Trophoblast cell (in vitro differentiated cells and primary cell): ENCODE data around the gene ZNF680.
A peak's percentile ranks its signal among the peaks of the same experiment; 100 is the strongest.

ENCODE experiments used
- DNase-seq, 2 donors: peaks; one replicate each; pipeline ENCODE4 v3.0.0-alpha.2; 2016
- H2AFZ ChIP-seq: 2 replicates; pipeline ENCODE4 v1.6.1; 2013; ENCODE audit warnings: low read length, moderate library complexity, mild to moderate bottlenecking; ENCODE audit not compliant: insufficient read depth, poor library complexity
- H2AK5ac ChIP-seq: 2 replicates; pipeline ENCODE4 v1.6.1; 2013; ENCODE audit warnings: mild to moderate bottlenecking, low read length
- H2BK120ac ChIP-seq: 2 replicates; pipeline ENCODE4 v1.6.1; 2013; ENCODE audit warnings: low read length, mild to moderate bottlenecking, moderate library complexity; ENCODE audit not compliant: insufficient read depth, poor library complexity
- H2BK12ac ChIP-seq: 2 replicates; pipeline ENCODE4 v1.6.1; 2013; ENCODE audit warnings: mild to moderate bottlenecking, low read length, moderate library complexity
- H2BK5ac ChIP-seq: 2 replicates; pipeline ENCODE4 v1.6.1; 2013; ENCODE audit warnings: low read length, low read depth, moderate library complexity, mild to moderate bottlenecking; ENCODE audit not compliant: poor library complexity
- H3K14ac ChIP-seq: 2 replicates; pipeline ENCODE4 v1.6.1; 2013; ENCODE audit warnings: mild to moderate bottlenecking, low read length
- H3K18ac ChIP-seq: 2 replicates; pipeline ENCODE4 v1.6.1; 2013; ENCODE audit warnings: mild to moderate bottlenecking, low read length
- H3K23ac ChIP-seq: 2 replicates; pipeline ENCODE4 v1.6.1; 2013; ENCODE audit warnings: low read length
- H3K27ac ChIP-seq: 2 replicates; pipeline ENCODE4 v1.5.1; 2013; ENCODE audit warnings: low read depth, mild to moderate bottlenecking, inconsistent platforms, low read length, moderate library complexity
- H3K27me3 ChIP-seq: 2 replicates; pipeline ENCODE4 v1.6.1; 2013; ENCODE audit warnings: inconsistent platforms, mild to moderate bottlenecking, low read length, moderate library complexity; ENCODE audit not compliant: insufficient read depth
- H3K36me3 ChIP-seq, 2 experiments: 1 replicate in 1 of 2; 2 replicates in 1 of 2; pipeline ENCODE4 v1.6.1; 2013; ENCODE audit warnings: low read length in 2 of 2, mild to moderate bottlenecking in 2 of 2, moderate library complexity in 1 of 2; ENCODE audit not compliant: insufficient read depth in 2 of 2, control insufficient read depth in 1 of 2
- H3K4ac ChIP-seq: 2 replicates; pipeline ENCODE4 v1.6.1; 2013; ENCODE audit warnings: low read depth, mild to moderate bottlenecking, low read length, moderate library complexity
- H3K4me1 ChIP-seq, 2 experiments: 1 replicate in 1 of 2; 2 replicates in 1 of 2; pipeline ENCODE4 v1.6.1; 2013; ENCODE audit warnings: low read length in 2 of 2, mild to moderate bottlenecking in 2 of 2, moderate library complexity in 1 of 2; ENCODE audit not compliant: insufficient read depth in 2 of 2, control insufficient read depth in 1 of 2
- H3K4me2 ChIP-seq: 2 replicates; pipeline ENCODE4 v1.6.1; 2013; ENCODE audit warnings: inconsistent platforms, mild to moderate bottlenecking, low read length, moderate library complexity
- H3K4me3 ChIP-seq: 2 replicates; pipeline ENCODE4 v1.5.1; 2013; ENCODE audit warnings: mild to moderate bottlenecking, low read depth, low read length, inconsistent platforms
- H3K79me1 ChIP-seq: one replicate; pipeline ENCODE4 v1.6.1; 2013; ENCODE audit warnings: low read length
- H3K79me2 ChIP-seq: 2 replicates; pipeline ENCODE4 v1.6.1; 2013; ENCODE audit warnings: low read length, mild to moderate bottlenecking; ENCODE audit not compliant: control insufficient read depth, insufficient read depth, poor library complexity
- H3K9ac ChIP-seq: 2 replicates; pipeline ENCODE4 v1.6.1; 2013; ENCODE audit warnings: mild to moderate bottlenecking, low read length
- H3K9me3 ChIP-seq: 2 replicates; pipeline ENCODE4 v1.6.1; 2013; ENCODE audit warnings: low read depth, mild to moderate bottlenecking, control low read depth, inconsistent platforms, low read length; ENCODE audit not compliant: insufficient read depth
- H4K12ac ChIP-seq: 2 replicates; pipeline ENCODE4 v1.6.1; 2013; ENCODE audit warnings: low read depth, mild to moderate bottlenecking, low read length, moderate library complexity
- H4K8ac ChIP-seq: 2 replicates; pipeline ENCODE4 v1.6.1; 2013; ENCODE audit warnings: low read depth, mild to moderate bottlenecking, low read length, moderate library complexity
- H4K91ac ChIP-seq: one replicate; pipeline ENCODE4 v1.6.1; 2013; ENCODE audit warnings: low read depth, mild to moderate bottlenecking, low read length, moderate library complexity
- WGBS: extraction: QIAGEN DNeasy Blood & Tissue Kit; methylation state at CpG from one replicate; pipeline ENCODE4 v1.1.7; 2013; ENCODE audit warnings: missing lambda C conversion rate; ENCODE audit not compliant: insufficient read length, insufficient coverage; ENCODE audit errors: extremely low coverage; 5-methylcytosine and 5-hydroxymethylcytosine counted together

ZNF680 gene

DNA sequence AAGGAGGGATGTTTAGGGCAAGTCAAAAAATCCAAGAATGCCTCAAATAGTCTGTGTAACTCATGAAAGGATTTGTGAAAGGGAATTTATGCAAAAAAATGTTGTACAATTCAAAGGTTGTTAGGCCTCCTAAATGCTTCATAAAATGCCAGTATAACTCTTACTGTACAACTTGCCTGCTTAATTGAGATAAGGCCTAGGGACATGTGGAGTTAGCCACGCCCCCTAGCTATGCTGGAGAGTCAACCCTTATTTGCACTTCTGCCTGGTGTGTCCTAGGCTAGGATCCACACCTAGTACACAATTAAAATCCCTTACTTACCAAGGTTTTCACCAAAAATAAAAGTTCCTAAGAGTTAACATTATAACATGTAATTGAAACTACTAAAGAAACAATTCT is 77.2 kb downstream of the ZNF680 start:
- no peak overlapping the region for H4K91ac ChIP-seq
- no peak overlapping the region for H2BK12ac ChIP-seq
- no CpG with 5 or more reads among the region's 1 CpG for WGBS
- H4K12ac ChIP-seq: no peak overlapping the region
- DNase-seq: peak in 1 of 2 donors; percentile 47
- no peak overlapping the region for H3K23ac ChIP-seq
- no peak overlapping the region for H2AK5ac ChIP-seq
- no peaks in the 10 kb centered on the region for H3K4me1 ChIP-seq
- H3K9me3 ChIP-seq: peaks cover 4% of the 10 kb centered on the region
- no peak overlapping the region for H4K8ac ChIP-seq
- H3K4me2 ChIP-seq: no peak overlapping the region
- no peaks in the 10 kb centered on the region for H3K79me1 ChIP-seq
- no peak overlapping the region for H2BK120ac ChIP-seq
- no peak overlapping the region for H3K14ac ChIP-seq
- H2BK5ac ChIP-seq: no peak overlapping the region
- H3K79me2 ChIP-seq: no peaks in the 10 kb centered on the region
- no peak overlapping the region for H2AFZ ChIP-seq
- no peak overlapping the region for H3K27ac ChIP-seq
- H3K4me3 ChIP-seq: no peak overlapping the region
- H3K4ac ChIP-seq: no peak overlapping the region
- H3K9ac ChIP-seq: no peak overlapping the region
- no peaks in the 10 kb centered on the region for H3K36me3 ChIP-seq
- no peaks in the 10 kb centered on the region for H3K27me3 ChIP-seq
- no peak overlapping the region for H3K18ac ChIP-seq
